K562 (cell line): ENCODE results near the gene TEX52. TPM values are rescaled to one million over a fixed set of nuclear protein-coding genes. Genes with fewer than 3 reads are reported as not detected.
A peak's percentile ranks its signal among the peaks of the same experiment; 100 is the strongest.

Source experiments
- ATAC-seq: fragments of 200-7000 bp; cut with Tn5 transposase; 3 replicates; pipeline ENCODE4 v1.9.1; 2020; ENCODE audit warnings: moderate library complexity
- BruUV-seq: library from RNA; stranded (reverse); fragments of 400-500 nt; replicated peaks from 2 replicates; lab custom pipeline; 2021; lab: Mats Ljungman, UMichigan
- CTCF ChIA-PET: fragments of 300-600 bp; formaldehyde crosslinking; extraction: SDS; loops from one replicate; lab custom pipeline; 2021; ENCODE audit warnings: low intra/inter-chr PET ratio; lab: Yijun Ruan, JAX
- POLR2A ChIA-PET: fragments of 300-600, 350-650 bp; sonication (Branson Sonifier 250); formaldehyde crosslinking; extraction: SDS; loops from one replicate; lab custom pipeline; 2021; ENCODE audit warnings: antibody characterized with exemption, inconsistent platforms; lab: Yijun Ruan, JAX
- DNase-seq, 4 experiments: peaks; one replicate each; pipeline versions ENCODE4 v3.0.0 to v3.0.0-alpha.2; 2011 to 2018; ENCODE audit warnings: low spot score in 3 of 4, mixed read lengths in 3 of 4; ENCODE audit errors: extremely low read depth in 1 of 4
- FAIRE-seq: peaks from 2 replicates; lab custom pipeline; 2011; peaks lifted over from hg19 to GRCh38; lab: Jason Lieb, UNC
- H2AFZ ChIP-seq: 2 replicates; pipeline ENCODE4 v1.6.0; 2011; ENCODE audit warnings: low read depth, low read length, control low read depth, inconsistent platforms
- H3K27ac ChIP-seq: fragments of 200-600 bp; 3 replicates; pipeline ENCODE4 v1.8.0; 2011; ENCODE audit warnings: low read depth, mild to moderate bottlenecking, control low read depth, inconsistent platforms, low read length, moderate library complexity, mixed read lengths; ENCODE audit errors: extremely low read depth
- H3K27me3 ChIP-seq, 2 experiments: fragments of 300-600 bp in 1 of 2; 2 replicates in 1 of 2; 3 replicates in 1 of 2; pipeline versions ENCODE4 v1.6.0 to v1.8.0; 2011; ENCODE audit warnings: inconsistent platforms in 2 of 2, low read length in 2 of 2, mild to moderate bottlenecking in 1 of 2, mixed read lengths in 1 of 2, moderate library complexity in 1 of 2; ENCODE audit not compliant: control insufficient read depth in 2 of 2, insufficient read depth in 2 of 2
- H3K36me3 ChIP-seq: fragments of 300-600 bp; 3 replicates; pipeline ENCODE4 v1.8.0; 2011; ENCODE audit warnings: mild to moderate bottlenecking, low read length, inconsistent platforms; ENCODE audit not compliant: control insufficient read depth, insufficient read depth
- H3K4me1 ChIP-seq, 2 experiments: fragments of 200-600 bp in 1 of 2; replicated peaks in 1 of 2; 2 replicates in 1 of 2; 3 replicates in 1 of 2; pipeline versions ENCODE4 v1.5.1 to v1.8.0; 2011; ENCODE audit warnings: inconsistent platforms in 2 of 2, low read length in 2 of 2, mild to moderate bottlenecking in 1 of 2, mixed read lengths in 1 of 2, moderate library complexity in 1 of 2; ENCODE audit not compliant: control insufficient read depth in 2 of 2, insufficient read depth in 2 of 2
- H3K4me2 ChIP-seq: 2 replicates; pipeline ENCODE4 v1.6.1; 2011; ENCODE audit warnings: low read length, control low read depth, inconsistent platforms, mixed read lengths; ENCODE audit not compliant: insufficient read depth
- H3K4me3 ChIP-seq: fragments of 200-600 bp; sonication (generic), shearing (Covaris generic); 2 replicates; pipeline ENCODE4 v1.5.1; 2016; ENCODE audit warnings: control low read depth, inconsistent platforms
- H3K79me2 ChIP-seq: fragments of 200-600 bp; 3 replicates; pipeline ENCODE4 v1.8.0; 2011; ENCODE audit warnings: low read length, inconsistent platforms; ENCODE audit not compliant: control insufficient read depth, insufficient read depth
- H3K9ac ChIP-seq, 2 experiments: 2 replicates each; pipeline versions ENCODE4 v1.6.0 to v1.6.1; 2011; ENCODE audit warnings: low read depth in 2 of 2, low read length in 2 of 2, control low read depth in 1 of 2, inconsistent platforms in 1 of 2, mild to moderate bottlenecking in 1 of 2, mixed read lengths in 1 of 2; ENCODE audit not compliant: insufficient read depth in 1 of 2
- H3K9me1 ChIP-seq: one replicate; pipeline ENCODE4 v1.6.0; 2011; ENCODE audit warnings: inconsistent platforms, mild to moderate bottlenecking, low read length, moderate library complexity; ENCODE audit not compliant: control insufficient read depth, insufficient read depth
- H3K9me3 ChIP-seq: replicated peaks from 2 replicates; pipeline ENCODE4 v1.5.1; 2011; ENCODE audit warnings: low read depth, low read length, inconsistent platforms; ENCODE audit not compliant: control insufficient read depth, insufficient read depth
- H4K20me1 ChIP-seq: replicated peaks from 2 replicates; pipeline ENCODE4 v1.6.1; 2011; ENCODE audit warnings: low read length, inconsistent platforms, mixed read lengths; ENCODE audit not compliant: control insufficient read depth, insufficient read depth
- IRF2 ChIP-seq: sonication (generic); formaldehyde crosslinking; IDR thresholded peaks from 2 replicates; pipeline ENCODE4 v1.8.1; 2022; ENCODE audit warnings: mild to moderate bottlenecking, missing genetic modification reagents
- NFIC ChIP-seq: fragments of 450-650 bp; IDR thresholded peaks from 2 replicates; pipeline ENCODE4 v1.6.1; 2017; ENCODE audit warnings: mild to moderate bottlenecking, inconsistent platforms
- ZNF133 ChIP-seq: fragments of 250-450 bp; sonication (Bioruptor Pico); IDR thresholded peaks from 2 replicates; pipeline ENCODE4 v1.4.0; 2020; ENCODE audit warnings: mild to moderate bottlenecking
- WGBS: fragments of 100-300 bp; shearing (Covaris generic); methylation state at CpG from one replicate; pipeline ENCODE4 v1.1.6; 2016; ENCODE audit warnings: low coverage, mixed read lengths; ENCODE audit not compliant: insufficient coverage; ENCODE audit errors: missing lambda C conversion rate; 5-methylcytosine and 5-hydroxymethylcytosine counted together
- in situ Hi-C: fragments of 300-500 bp; cut with MboI; formaldehyde crosslinking; loops from 4 replicates; pipeline ENCODE4 v1.15.0; 2018; ENCODE audit warnings: inconsistent platforms, mixed read lengths
- intact Hi-C: fragments of 100-400 bp; cut with micrococcal nuclease; formaldehyde crosslinking; loops from 2 replicates; pipeline ENCODE4 v1.14.2; 2022
- polyA plus RNA-seq, 8 experiments: library from polyadenylated mRNA; depleted of rRNA in 4 of 8; stranded (reverse) in 5 of 8; unstranded in 3 of 8; fragments of >200 nt; fragmentation: Nextera tagmentation in 2 of 8; fragmentation: Illumina TruSeq in 1 of 8; extraction: Ambion mirVana in 2 of 8; extraction: Trizol in 1 of 8; gene quantifications; 2 replicates each; pipeline versions ENCODE4 v1.2.1 to v1.2.3, GENCODE V29; 2011 to 2014; ENCODE audit warnings: inconsistent platforms in 1 of 8, missing spikeins in 1 of 8
- total RNA-seq, 7 experiments: library from RNA; depleted of rRNA in 6 of 7; stranded (reverse); fragments of >200 nt in 6 of 7; fragmentation: Illumina TruSeq in 2 of 7; extraction: Trizol in 2 of 7; gene quantifications; 2 replicates each; pipeline versions ENCODE4 v1.2.1 to v1.2.3, GENCODE V29; 2011 to 2021; ENCODE audit warnings: low replicate concordance in 1 of 7
- TF ChIP-seq, protein P1 (sequence below): fragments of 250-450 bp; sonication (Bioruptor Pico); IDR thresholded peaks from 2 replicates; pipeline ENCODE4 v1.8.0; 2022; ENCODE audit warnings: inconsistent platforms

TEX52 gene
- total and polyA plus RNA-seq, 9 of the 15 experiments (the other 6 are each of a cell fraction or from before 2014, with no cell fraction given), result not detected

DNA sequence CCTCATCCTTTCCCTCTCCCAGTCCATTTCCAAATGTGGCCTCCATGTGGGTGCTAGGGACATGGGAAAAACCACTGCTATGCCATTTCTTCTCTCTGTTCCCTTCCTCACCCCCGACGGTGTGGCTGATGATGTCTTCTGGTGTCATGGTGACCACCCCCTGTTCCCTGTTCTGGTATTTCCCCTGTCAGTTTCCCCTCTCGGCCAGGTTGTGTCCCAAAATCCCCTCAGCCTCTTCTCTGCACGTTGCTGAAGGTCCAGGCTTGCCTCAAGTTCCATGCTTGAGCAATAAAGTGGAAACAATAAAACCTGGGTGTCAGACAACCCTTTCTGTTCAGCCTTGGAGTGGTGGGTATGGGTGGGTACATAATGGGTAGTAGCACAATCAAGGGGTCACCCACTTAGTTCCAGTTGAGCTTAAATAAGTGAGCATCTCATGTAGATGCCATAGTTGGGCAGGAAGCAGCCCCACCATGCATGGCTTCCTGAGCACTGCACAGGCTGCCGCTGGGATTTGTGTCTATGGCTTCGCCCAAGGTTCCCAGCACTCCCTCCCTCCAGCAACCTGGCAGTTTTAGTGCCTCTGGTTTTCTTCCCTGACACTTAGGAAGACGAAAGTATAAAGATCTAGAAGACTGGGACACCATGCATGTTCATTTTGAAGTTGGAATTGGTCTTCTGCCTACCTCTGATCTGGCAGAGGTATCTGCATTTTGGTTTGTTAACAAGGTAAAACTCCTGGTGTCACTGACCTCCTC lies 53.0 kb downstream of the TEX52 start (continued):
- TF ChIP-seq, protein P1, sequence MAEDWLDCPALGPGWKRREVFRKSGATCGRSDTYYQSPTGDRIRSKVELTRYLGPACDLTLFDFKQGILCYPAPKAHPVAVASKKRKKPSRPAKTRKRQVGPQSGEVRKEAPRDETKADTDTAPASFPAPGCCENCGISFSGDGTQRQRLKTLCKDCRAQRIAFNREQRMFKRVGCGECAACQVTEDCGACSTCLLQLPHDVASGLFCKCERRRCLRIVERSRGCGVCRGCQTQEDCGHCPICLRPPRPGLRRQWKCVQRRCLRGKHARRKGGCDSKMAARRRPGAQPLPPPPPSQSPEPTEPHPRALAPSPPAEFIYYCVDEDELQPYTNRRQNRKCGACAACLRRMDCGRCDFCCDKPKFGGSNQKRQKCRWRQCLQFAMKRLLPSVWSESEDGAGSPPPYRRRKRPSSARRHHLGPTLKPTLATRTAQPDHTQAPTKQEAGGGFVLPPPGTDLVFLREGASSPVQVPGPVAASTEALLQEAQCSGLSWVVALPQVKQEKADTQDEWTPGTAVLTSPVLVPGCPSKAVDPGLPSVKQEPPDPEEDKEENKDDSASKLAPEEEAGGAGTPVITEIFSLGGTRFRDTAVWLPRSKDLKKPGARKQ (CRISPR knock-in tag), result no peak

DNA sequence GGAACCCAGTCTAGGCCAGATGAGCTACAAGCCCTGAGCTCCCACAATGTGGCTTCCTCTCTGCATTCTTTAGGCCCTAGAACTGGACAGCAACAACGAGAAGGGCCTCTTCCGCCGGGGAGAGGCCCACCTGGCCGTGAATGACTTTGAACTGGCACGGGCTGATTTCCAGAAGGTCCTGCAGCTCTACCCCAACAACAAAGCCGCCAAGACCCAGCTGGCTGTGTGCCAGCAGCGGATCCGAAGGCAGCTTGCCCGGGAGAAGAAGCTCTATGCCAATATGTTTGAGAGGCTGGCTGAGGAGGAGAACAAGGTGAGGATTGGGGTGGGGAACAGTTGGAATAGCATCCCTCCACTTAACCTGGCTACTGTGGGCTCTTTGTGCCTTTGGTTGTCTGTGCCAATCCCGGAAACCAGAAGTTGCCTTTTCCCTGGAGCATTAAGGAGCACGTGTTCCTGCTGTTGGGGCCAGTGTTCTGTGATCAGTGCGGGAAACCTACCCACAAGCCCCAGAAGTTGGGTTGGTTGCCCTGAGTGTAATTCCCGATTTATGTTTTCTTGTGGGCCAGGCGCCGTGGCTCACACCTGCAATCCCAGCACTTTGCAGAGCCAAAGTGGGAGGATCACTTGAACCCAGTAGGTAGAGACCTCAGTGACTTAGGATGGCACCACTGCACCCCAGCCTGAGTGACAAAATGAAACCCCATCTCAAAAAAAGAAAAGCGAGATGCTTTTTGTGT lies 55.6 kb downstream of the TEX52 start:
- FAIRE-seq, result no peak

More for the DNA sequence above, 55.6 kb downstream of the TEX52 start:
- H3K79me2 ChIP-seq, result peaks cover 26% of the 10 kb centered on the region
- H3K4me2 ChIP-seq, result no peak overlapping the region
- H3K9me3 ChIP-seq, result no peaks in the 10 kb centered on the region
- DNase-seq, result no peak
- peaks cover 5 to 10% of the 10 kb centered on the region in 2 experiments; a peak in 3 of 5 replicates for H3K4me1 ChIP-seq
- in situ Hi-C loops, result no loop called here
- peaks cover 16% of the 10 kb centered on the region; the same call in 1 of the 2 replicates for H4K20me1 ChIP-seq
- ChIA-PET POLR2A (no interaction called here), CTCF (no interaction called here)
- H3K27me3 ChIP-seq, result no peaks in the 10 kb centered on the region
- no peaks in the 10 kb centered on the region for H3K9me1 ChIP-seq
- no peak for TF ChIP-seq IRF2
- TF ChIP-seq NFIC, result peak; percentile 62
- TF ChIP-seq ZNF133 (CRISPR knock-in tag), result no peak
- H3K27ac ChIP-seq, result no peak overlapping the region
- WGBS, result 97% methylated on average over 8 of the region's 16 CpGs
- intact Hi-C loops, result no loop called here
- no peak overlapping the region for H3K4me3 ChIP-seq
- BruUV-seq, result no TSS peak
- H2AFZ ChIP-seq, result no peak overlapping the region
- no peak overlapping the region for H3K9ac ChIP-seq
- H3K36me3 ChIP-seq, result peaks cover 98% of the 10 kb centered on the region
- no peak for ATAC-seq
